Activated CD4-positive, alpha-beta T cell treated with anti-CD3 and anti-CD28 coated beads, Interleukin-2, amount 50 U/mL, for 1 hour (primary cell): ENCODE results near the gene HLA-DRA.

ENCODE experiments used
- DNase-seq: peaks from one replicate; pipeline ENCODE4 v3.0.0-alpha.2; 2020

HLA-DRA gene

DNA sequence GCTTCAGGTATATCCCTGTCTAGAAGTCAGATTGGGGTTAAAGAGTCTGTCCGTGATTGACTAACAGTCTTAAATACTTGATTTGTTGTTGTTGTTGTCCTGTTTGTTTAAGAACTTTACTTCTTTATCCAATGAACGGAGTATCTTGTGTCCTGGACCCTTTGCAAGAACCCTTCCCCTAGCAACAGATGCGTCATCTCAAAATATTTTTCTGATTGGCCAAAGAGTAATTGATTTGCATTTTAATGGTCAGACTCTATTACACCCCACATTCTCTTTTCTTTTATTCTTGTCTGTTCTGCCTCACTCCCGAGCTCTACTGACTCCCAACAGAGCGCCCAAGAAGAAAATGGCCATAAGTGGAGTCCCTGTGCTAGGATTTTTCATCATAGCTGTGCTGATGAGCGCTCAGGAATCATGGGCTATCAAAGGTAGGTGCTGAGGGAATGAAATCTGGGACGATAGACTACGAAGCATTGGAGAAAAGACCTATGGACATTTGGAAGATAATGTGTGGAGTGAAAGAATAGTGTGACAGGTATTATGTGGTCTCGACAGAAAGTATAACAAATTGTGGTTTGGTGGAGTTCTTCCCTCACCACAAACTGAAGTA, at the start of gene HLA-DRA:
Gene HLA-DRA (plus strand): TSS at position 286 of the 613 bp plus-strand sequence. CDS start 64 bp downstream, at position 350.
- DNase-seq = peak; percentile 4

GRCh38 chr6:32391505-32391904, 48.2 kb upstream of the HLA-DRA start:
- no peak for DNase-seq

DNA sequence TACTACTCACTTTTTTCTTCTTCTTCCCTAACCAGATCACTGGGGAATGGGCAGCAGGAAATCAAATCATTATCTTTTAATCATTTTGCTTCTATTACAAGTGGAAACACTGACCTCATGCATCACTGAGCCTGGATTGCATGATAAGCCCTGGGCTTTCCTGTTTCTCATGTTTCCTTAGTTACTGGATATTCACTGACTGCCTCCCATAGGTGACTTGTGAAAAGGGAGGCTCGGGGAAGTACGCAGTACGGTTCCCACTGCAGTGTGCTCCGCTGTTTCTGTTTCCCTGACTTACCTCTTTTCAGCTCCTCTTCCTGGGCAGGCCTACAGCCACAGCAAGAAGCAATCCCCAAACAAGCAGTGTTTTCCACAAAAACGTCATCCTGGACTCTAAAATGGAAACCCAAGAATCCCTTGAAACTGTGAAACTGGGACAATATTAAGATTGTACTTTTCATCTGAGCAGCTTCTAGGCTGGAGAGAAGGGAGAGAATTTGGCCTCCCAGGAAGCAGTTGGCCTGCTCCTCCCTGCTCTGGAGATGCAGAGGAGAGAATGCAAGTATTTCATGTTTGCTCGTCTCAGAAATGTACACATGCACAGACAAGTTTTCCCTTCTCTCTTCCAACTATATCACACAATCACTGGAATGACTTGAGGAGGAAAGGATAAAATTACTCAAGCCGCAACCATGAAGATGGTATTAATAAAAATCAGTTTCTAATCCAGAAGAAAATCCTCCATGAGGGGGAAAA, 45.8 kb upstream of the HLA-DRA start:
- no peak for DNase-seq

GRCh38 chr6:32396028-32396427, 43.7 kb upstream of the HLA-DRA start:
- DNase-seq = no peak

DNA sequence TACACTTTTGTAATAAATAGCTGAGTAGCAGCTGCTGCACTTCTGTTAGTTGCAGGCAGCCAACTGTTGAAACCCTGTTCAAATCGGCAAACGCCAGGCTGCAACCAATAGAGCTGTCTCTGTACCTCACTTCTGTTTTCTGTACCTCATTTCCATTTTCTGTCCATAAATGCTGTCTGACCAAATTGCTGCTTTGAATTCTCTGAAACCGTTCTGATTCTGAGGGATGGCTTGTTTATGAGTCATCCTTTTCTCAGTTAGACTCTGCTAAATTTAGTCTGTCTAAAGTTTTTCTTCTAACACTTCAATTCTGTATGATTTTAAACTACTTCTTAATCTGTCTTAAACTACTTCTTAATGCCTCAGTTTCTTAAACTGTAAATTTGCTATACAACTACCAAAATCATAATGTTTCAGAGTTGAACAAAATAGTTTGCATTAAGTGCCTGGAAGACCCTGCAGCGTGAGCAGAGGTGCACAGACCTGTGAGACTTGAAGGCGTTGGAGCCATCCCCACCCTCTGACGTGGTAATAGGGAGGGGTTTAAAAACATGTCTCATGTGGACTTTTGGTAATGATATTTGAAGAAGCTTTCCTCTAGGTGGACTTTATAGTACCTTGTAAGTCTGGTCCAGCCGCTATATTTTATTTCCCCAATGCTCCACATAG, 42.3 kb upstream of the HLA-DRA start:
- no peak for DNase-seq

GRCh38 chr6:32401284-32401963, 38.3 kb upstream of the HLA-DRA start:
- no peak for DNase-seq

DNA sequence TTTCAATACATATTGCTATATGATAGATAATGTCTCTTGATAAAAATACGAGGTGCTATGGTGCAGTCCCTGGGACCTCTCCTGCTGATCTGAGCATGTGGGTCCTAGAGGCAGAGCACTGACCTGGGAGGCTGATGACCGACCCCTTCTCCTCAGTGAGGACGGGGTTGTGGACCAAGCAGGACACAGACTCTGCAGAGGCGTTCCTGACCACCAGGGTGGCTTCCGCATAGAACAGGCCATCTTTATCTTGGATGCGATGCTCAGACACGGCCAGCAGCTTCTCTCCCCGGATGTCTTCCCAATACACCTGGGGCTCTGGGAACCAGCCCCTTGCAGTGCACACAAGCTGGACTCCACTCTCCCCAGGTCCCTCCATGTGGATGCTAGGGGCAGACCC, 36.9 kb upstream of the HLA-DRA start:
- no peak for DNase-seq

DNA sequence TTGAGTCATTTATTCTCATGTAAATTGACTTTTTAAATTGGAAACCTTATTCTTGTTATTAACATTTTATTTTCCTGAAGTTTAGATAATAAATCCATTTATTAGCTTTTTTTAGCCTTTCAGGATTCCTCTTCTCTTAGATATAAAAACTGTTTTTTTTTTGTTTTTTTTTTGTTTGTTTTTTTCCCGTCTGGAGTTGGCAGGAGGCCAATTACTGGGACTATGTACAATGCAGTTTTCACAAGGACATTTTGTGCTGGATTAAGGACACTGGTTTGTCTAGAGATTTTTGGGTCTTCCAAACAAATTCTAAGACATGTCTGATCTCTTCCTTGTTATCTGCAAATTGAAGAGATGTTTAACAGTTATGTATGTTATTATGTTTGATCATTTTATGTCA, 34.0 kb upstream of the HLA-DRA start:
- DNase-seq = no peak

GRCh38 chr6:32406197-32406596, 33.5 kb upstream of the HLA-DRA start:
- no peak for DNase-seq

- DNase-seq = no peak
These were observed 32.8 kb upstream of the HLA-DRA start, which contains the start of gene BTNL2 for GRCh38 chr6:32406857-32407256. Gene BTNL2, minus strand, starts transcription at chr6:32407181. Its CDS starts 58 bp downstream, at chr6:32407123.

GRCh38 chr6:32410906-32411305, 28.8 kb upstream of the HLA-DRA start:
- no peak for DNase-seq

DNA sequence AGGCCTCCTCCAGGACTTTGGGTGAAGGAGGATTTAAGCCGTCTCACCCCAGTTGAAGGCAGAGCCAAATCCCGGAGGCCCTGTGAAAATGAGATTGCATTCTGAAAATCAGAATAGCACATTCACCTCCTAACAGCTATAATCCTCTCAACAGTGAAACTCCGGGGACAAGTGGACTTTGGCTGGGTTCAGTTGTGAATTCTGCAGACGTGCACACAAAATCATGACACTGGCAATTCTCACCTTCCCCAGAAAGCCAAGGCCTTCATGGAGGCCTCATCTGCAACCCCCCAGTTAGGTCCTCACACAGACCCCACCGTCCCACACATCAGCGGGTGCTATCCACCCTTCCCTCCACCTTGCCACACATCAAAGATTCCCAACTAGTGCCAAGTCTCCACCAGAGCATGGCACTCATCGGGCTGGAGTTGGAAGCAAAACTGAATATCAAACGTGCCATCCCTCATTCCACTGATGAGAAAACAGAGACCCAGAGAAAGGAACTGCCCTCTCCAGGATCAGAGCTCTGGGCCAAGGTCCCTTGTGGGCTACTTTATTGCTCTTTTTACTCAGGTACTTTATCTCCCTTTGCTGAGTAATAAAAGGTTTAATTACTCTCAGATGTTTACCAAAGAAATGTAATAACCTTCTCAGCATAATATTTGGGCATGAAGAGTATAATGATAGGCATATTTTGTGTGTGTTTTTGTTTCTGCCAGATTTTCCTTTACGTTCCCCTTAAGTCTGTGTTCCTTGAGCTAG, 27.9 kb upstream of the HLA-DRA start:
- DNase-seq = no peak

DNA sequence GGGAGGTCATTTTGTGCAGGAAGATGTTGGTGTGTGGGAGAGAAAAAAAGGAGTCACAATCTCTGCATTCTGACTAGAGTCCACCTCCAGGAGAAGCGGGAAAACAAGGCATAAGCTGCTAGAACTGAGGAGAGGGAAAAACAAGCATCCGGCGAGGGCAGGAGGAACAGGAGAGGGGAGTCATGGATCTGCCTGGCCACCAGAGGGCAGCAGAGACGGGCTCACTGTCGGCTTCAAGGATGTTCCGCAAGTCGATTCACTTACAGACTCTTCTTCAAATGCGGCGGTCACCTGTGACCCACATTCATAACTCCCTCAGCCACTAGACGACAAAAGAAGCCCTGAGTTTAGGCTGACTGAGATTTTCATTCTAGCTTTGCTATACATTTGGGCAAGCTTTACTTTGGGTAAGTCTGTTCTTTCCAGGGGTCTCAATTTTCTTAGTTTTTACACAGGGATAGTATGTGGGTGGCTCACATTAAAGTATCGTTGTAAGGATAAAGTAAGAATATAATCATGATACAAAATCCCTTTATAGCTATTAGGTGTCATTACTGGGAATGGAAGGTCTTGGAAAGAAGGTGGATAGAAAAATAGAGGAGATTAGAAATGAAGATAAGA, 26.1 kb upstream of the HLA-DRA start:
- DNase-seq = peak; percentile 88

- peak; percentile 78 for DNase-seq
These were observed 24.1 kb upstream of the HLA-DRA start for GRCh38 chr6:32415521-32416019.

GRCh38 chr6:32416036-32416435, 23.7 kb upstream of the HLA-DRA start:
- no peak for DNase-seq

DNA sequence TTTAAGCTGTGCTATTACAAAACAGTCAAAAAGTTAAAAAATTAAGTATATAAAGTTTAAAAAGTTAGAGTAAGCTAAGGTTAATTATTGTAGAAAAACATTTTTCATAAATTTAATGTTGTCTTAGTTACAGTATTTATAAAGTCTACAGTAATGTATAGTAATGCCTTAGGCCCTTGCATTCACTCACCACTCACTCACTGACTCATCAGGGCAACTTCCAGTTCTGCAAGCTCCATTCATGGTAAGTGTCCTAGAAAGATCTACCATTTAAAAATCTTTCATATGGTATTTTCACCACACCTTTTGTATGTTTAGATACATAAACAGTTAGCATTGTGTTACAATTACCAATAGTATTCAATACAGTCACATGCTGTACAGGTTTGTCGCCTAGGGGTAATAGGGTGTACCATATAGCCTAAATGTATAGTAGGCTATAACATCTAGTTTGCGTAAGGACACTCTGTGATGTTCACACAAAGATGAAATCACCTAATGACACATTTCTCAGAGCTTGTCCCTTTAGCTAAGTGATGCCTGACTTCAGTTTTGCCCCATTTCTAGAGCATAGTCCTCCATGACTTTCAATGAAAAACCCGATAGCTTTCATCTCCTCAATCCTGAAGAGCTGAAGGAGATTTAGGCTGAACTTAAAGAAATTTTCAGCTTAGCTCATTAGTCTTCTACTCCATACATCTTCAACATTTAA, 14.9 kb upstream of the HLA-DRA start:
- DNase-seq = no peak

GRCh38 chr6:32426338-32426737, 13.3 kb upstream of the HLA-DRA start:
- DNase-seq = no peak

DNA sequence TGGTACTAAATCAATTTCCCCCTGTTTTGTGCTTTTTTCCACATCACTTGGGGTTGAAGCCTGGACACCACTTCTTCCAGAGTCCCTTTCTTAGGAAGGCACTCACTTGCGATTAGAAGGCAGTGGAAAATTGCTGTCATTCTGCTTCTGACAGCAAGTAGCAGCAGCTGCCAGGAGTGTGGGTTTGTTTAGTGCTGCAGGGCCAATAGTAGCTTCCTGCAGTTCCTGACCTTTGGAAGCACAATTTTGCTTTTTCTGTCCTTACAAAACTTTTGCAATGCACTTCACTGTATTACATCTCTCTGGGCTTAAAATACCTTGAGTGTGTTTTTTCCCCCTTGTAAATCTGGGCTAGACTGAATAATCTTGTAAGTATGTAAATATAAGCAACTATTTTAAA, 12.5 kb upstream of the HLA-DRA start:
- no peak for DNase-seq

DNA sequence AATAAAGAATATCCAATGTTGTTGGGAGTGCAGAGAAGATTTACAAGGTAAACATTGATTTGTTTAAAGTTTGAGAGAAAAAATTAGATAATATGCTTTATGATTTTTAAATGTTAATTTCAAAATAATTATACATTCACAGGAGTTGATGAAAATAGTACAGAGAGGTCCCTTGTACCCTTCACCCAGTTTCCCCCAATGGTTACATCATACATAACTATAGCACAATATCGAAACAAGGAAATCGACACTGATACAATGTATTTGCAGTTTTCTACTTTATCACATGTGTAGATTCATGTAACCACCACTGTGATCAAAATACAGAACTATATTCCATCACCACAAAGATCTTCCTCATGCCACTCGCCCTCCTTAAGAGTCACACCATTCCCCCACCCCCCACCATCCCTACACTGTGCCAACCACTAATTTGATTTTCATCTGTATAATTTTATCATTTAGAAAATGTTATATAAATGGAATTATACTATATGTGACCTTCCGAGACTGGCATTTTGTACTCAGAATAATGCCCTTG, 11.7 kb upstream of the HLA-DRA start:
- DNase-seq = no peak

DNA sequence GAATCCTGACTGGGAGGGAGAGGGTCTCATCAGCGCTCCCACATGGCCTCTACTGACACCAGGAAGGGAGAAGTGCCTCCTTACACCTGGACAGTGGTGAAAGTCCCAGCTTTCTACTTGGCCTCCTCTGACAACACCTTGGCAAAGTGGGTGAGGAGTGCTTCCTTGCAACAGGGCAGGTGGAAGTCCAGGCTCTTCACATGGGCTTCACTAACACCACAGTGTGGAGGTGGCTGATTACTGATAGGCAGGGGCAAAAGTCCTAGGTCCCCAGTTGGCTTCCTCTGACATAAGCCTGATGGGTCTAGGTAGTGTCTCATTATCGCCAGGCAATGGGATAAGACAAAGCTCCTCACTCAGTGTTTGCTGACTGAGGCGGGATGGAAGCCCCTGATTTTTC, 9.5 kb upstream of the HLA-DRA start:
- no peak for DNase-seq

GRCh38 chr6:32431142-32431541, 8.5 kb upstream of the HLA-DRA start:
- DNase-seq = no peak
